CD4-positive, alpha-beta T cell (primary cell): ENCODE data around the gene UBE2D2. TPM values are rescaled to one million over a fixed set of nuclear protein-coding genes. Genes with fewer than 3 reads are reported as not detected.

Experiments
- ATAC-seq: fragments of 200-7000 bp; cut with Tn5 transposase; one replicate; pipeline ENCODE4 v1.10.0; 2022; ENCODE audit warnings: mild to moderate bottlenecking; ENCODE audit not compliant: poor library complexity
- CTCF ChIA-PET: fragments of 350-600 bp; sonication (Branson Sonifier 250); formaldehyde crosslinking; loops from one replicate; lab custom pipeline; 2021; ENCODE audit warnings: antibody characterized with exemption, inconsistent platforms; lab: Charles Lee
- POLR2A ChIA-PET: fragments of 350-600 bp; sonication (Branson Sonifier 250); formaldehyde crosslinking; loops from one replicate; lab custom pipeline; 2021; ENCODE audit warnings: antibody characterized with exemption, inconsistent platforms; lab: Charles Lee
- DNase-seq, 14 experiments: peaks; one replicate each; pipeline ENCODE4 v3.0.0-alpha.2; 2013 to 2020; ENCODE audit warnings: mixed read lengths in 2 of 14
- H3K27ac ChIP-seq, 2 donors: one replicate each; pipeline versions ENCODE4 v1.5.1 to v1.7.0; 2013; ENCODE audit warnings: low read length in 2 of 2, low read depth in 1 of 2, mild to moderate bottlenecking in 1 of 2
- H3K27me3 ChIP-seq, 2 experiments: 1 replicate in 1 of 2; 2 replicates in 1 of 2; pipeline versions ENCODE4 v1.6.1 to v1.7.0; 2013; ENCODE audit warnings: low read length in 2 of 2, control low read depth in 1 of 2, mild to moderate bottlenecking in 1 of 2, moderate library complexity in 1 of 2; ENCODE audit not compliant: insufficient read depth in 2 of 2, control insufficient read depth in 1 of 2
- H3K36me3 ChIP-seq: one replicate; pipeline ENCODE4 v1.6.1; 2013; ENCODE audit warnings: low read length, control low read depth; ENCODE audit not compliant: insufficient read depth
- H3K4me1 ChIP-seq: one replicate; pipeline ENCODE4 v1.6.1; 2013; ENCODE audit warnings: low read length, control low read depth; ENCODE audit not compliant: insufficient read depth
- H3K4me3 ChIP-seq: one replicate; pipeline ENCODE4 v1.5.1; 2013; ENCODE audit warnings: mild to moderate bottlenecking, low read length, moderate library complexity
- H3K9me3 ChIP-seq, 2 experiments: 1 replicate in 1 of 2; 2 replicates in 1 of 2; pipeline versions ENCODE4 v1.6.1 to v1.7.0; 2013; ENCODE audit warnings: low read length in 2 of 2, mild to moderate bottlenecking in 2 of 2, control low read depth in 1 of 2, moderate library complexity in 1 of 2; ENCODE audit not compliant: control insufficient read depth in 1 of 2, insufficient read depth in 1 of 2
- H3K27ac Mint-ChIP-seq: one replicate; pipeline ENCODE4 v1.8.0; 2020; ENCODE audit warnings: mixed read lengths
- H3K27me3 Mint-ChIP-seq: one replicate; pipeline ENCODE4 v1.8.0; 2021; ENCODE audit warnings: mixed read lengths
- H3K36me3 Mint-ChIP-seq: one replicate; pipeline ENCODE4 v1.8.0; 2021; ENCODE audit warnings: low read depth, mixed read lengths
- H3K4me1 Mint-ChIP-seq: one replicate; pipeline ENCODE4 v1.8.0; 2021; ENCODE audit warnings: low read depth, mixed read lengths
- H3K4me3 Mint-ChIP-seq: one replicate; pipeline ENCODE4 v1.8.0; 2020; ENCODE audit warnings: mild to moderate bottlenecking, mixed read lengths
- H3K9me3 Mint-ChIP-seq: one replicate; pipeline ENCODE4 v1.8.0; 2020; ENCODE audit warnings: mixed read lengths
- CTCF ChIP-seq: fragments of 200-600 bp; IDR thresholded peaks from one replicate; pipeline ENCODE4 v1.8.0; 2022; ENCODE audit warnings: antibody characterized with exemption, mild to moderate bottlenecking
- intact Hi-C, 2 experiments: fragments of 100-400 bp; cut with DNase I in 1 of 2; cut with micrococcal nuclease in 1 of 2; formaldehyde crosslinking; loops; one replicate each; pipeline versions ENCODE4 v1.15.1 to v1.9.0; 2023 to 2025; cut with DNase I, micrococcal nuclease
- total RNA-seq, 174 experiments: library from RNA in 2 of 174; stranded (reverse) in 2 of 174; gene quantifications; one replicate each; pipeline ENCODE4 v1.2.3 and lab custom pipeline; 2021 to 2026

UBE2D2 gene
- total RNA-seq, 2 experiments from 2014 or later = 164 to 174 TPM

- no peaks in the 10 kb centered on the region for H3K36me3 ChIP-seq
- H3K4me1 ChIP-seq = peaks cover 3% of the 10 kb centered on the region
- no peak for TF ChIP-seq CTCF
- no peak overlapping the region for H3K27ac Mint-ChIP-seq
- no peaks in the 10 kb centered on the region for H3K27me3 Mint-ChIP-seq
- no peaks in the 10 kb centered on the region for H3K9me3 ChIP-seq
- no peaks in the 10 kb centered on the region for H3K36me3 Mint-ChIP-seq
- H3K9me3 Mint-ChIP-seq = no peaks in the 10 kb centered on the region
- ChIA-PET CTCF (no interaction called here), POLR2A (no interaction called here)
- ATAC-seq (no peak), DNase-seq (no peak)
- H3K4me1 Mint-ChIP-seq = no peaks in the 10 kb centered on the region
- intact Hi-C loops = no loop called here
- no peak overlapping the region for H3K4me3 ChIP-seq
- no peak overlapping the region for H3K27ac ChIP-seq
- no peaks in the 10 kb centered on the region for H3K27me3 ChIP-seq
- H3K4me3 Mint-ChIP-seq = no peak overlapping the region
These were observed 115.3 kb downstream of the UBE2D2 start for GRCh38 chr5:139676406-139676805.

GRCh38 chr5:139676951-139677735 is 116.0 kb downstream of the UBE2D2 start:
- Histone ChIP-seq H3K9me3 (no peaks in the 10 kb centered on the region), H3K36me3 (no peaks in the 10 kb centered on the region), H3K27me3 (no peaks in the 10 kb centered on the region), H3K4me1 (no peaks in the 10 kb centered on the region), H3K4me3 (no peak overlapping the region), H3K27ac (no peak overlapping the region)
- no peaks in the 10 kb centered on the region for H3K36me3 Mint-ChIP-seq
- no peak overlapping the region for H3K4me3 Mint-ChIP-seq
- no peaks in the 10 kb centered on the region for H3K27me3 Mint-ChIP-seq
- DNase-seq = no peak
- ChIA-PET POLR2A (interaction anchor here (0.5 kb wide), 1 partner anchor 25 kb away, joined by 3 read pairs; no protein-coding TSS in a partner anchor), CTCF (interaction anchor here (0.9 kb wide), 1 partner anchor 13 kb away, joined by 4 read pairs; no protein-coding TSS in a partner anchor)
- no peak for ATAC-seq
- H3K4me1 Mint-ChIP-seq = no peaks in the 10 kb centered on the region
- H3K9me3 Mint-ChIP-seq = no peaks in the 10 kb centered on the region
- intact Hi-C loops = no loop called here
- no peak overlapping the region for H3K27ac Mint-ChIP-seq
- TF ChIP-seq CTCF = no peak

Other genes starting within 250 kb of the UBE2D2 start
- 100 to 1,000 TPM; 151 to 156 TPM for gene PAIP2, start 219.5 kb upstream of the UBE2D2 start, total RNA-seq
- gene SLC23A1, start 178.0 kb upstream of the UBE2D2 start, total RNA-seq = not detected
- gene MZB1, start 171.4 kb upstream of the UBE2D2 start, total RNA-seq = under 1 TPM; 0.42 to 0.63 TPM
- under 1 TPM; 0.25 to 0.41 TPM for gene PROB1, start 166.2 kb upstream of the UBE2D2 start, total RNA-seq
- gene SPATA24, start 157.2 kb upstream of the UBE2D2 start, total RNA-seq = 1 to 10 TPM; 3.0 to 3.9 TPM
- 1 to 10 TPM; 7.5 to 8.7 TPM for gene DNAJC18, start 121.8 kb upstream of the UBE2D2 start, total RNA-seq
- gene ECSCR, start 98.6 kb upstream of the UBE2D2 start, total RNA-seq = not detected
- gene SMIM33, start 90.3 kb upstream of the UBE2D2 start, total RNA-seq = under 1 TPM in 1 of 2 experiments, not detected in 1; 0.08 TPM
- 100 to 1,000 TPM; 155 to 168 TPM for gene STING1, start 78.6 kb upstream of the UBE2D2 start, total RNA-seq
- gene CXXC5, start 87.0 kb downstream of the UBE2D2 start, total RNA-seq = 1 to 10 TPM; 1.9 to 2.7 TPM
- under 1 TPM in 1 of 2 experiments, not detected in 1; 0.08 TPM for gene PSD2, start 234.5 kb downstream of the UBE2D2 start, total RNA-seq